GM12874 (cell line): ENCODE measurements around the gene SUOX.

Experiments
- CTCF ChIP-seq: IDR thresholded peaks from 2 replicates; pipeline ENCODE4 v1.5.1; 2011; ENCODE audit warnings: low read depth, mild to moderate bottlenecking, control low read depth, low read length, moderate library complexity; ENCODE audit not compliant: insufficient read depth

Gene SUOX

DNA sequence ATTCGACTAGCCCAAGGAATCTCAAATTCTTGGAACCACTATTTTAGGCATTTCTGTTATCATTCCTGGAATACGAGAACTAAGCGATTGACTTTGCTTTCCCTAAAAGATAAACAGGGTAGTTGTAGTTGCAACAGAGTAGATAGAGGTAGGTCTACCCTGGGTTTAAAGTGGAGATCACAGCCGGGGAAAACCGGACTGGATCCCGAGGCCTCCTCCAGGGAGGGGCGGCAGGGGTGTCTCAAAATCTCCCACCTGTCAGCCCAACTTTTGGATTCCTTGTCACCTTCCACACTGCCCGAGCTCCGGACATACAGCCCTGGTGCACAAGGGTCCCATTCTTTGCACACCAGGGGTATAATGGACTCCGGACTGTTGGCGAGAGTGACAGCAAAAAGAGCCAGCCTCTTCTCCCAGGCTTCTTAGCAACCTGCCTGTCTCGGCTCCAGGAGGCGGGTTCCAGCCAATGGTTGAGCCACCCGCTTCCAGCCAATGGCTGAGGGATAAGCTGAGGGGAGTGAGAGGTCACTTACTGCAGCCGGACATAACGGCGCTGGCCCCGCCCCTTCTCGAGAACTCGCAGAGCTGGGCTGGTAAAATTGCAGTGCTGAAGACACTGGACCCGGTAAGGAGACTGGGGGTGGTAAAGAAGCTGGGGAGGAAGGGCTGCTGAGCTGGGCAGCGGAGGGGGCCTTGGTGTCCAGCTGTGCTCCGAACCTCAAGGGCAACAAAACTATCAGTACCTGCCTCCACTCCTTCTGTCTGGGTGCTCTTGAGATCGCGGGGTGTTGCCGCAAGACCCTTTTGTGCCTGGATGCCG, at the start of gene SUOX:
Gene SUOX (plus strand): TSS at position 562 of the 820 bp plus-strand sequence. CDS start 4,946 bp downstream, outside the sequence.
- TF ChIP-seq CTCF, result no peak

DNA sequence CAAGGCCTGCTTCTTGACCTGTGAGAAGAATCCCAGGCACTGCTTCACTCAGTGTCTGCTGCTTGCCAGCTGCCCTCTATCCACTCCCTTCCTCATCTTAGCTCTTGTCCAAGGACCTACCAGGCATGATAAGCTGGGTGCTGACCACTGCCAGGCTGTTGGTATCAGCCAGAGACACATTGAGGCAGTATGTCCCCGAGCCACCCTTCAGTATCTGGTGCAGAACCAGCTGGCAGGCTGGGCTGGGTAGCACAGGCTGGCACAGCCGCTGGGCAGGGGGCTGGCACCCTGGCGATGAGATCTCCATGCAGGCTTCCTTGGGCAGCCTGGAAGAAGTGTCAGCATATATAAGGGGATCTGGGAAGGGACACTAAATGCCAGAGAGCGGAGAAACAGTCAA, 41.7 kb upstream of the SUOX start:
- TF ChIP-seq CTCF, result no peak

- peak; percentile 35 for TF ChIP-seq CTCF
Measured at GRCh38 chr12:55955800-55956508, 41.1 kb upstream of the SUOX start.

GRCh38 chr12:55957106-55957859, 39.8 kb upstream of the SUOX start:
- TF ChIP-seq CTCF, result no peak

DNA sequence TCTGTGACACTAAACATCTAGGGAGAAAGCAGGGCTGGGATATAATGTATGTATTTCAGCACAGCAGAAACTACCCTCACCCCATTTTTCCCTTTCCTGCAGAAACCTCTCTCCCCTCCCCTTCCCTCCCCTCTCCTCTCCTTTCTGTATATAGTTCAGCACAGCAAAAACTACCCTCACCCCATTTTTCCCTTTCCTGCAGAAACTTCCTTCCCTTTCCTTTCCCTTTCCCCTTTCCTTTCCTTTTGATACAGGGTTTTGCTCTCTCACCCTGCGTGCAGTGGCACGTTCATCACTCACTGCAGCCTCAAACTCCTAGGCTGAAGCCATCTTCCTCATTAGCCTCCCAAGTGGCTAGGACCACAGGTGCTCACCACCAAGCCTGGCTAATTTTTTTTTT, 33.3 kb upstream of the SUOX start:
- TF ChIP-seq CTCF, result no peak

- no peak for TF ChIP-seq CTCF
Measured at GRCh38 chr12:55965240-55965639, 31.8 kb upstream of the SUOX start.

DNA sequence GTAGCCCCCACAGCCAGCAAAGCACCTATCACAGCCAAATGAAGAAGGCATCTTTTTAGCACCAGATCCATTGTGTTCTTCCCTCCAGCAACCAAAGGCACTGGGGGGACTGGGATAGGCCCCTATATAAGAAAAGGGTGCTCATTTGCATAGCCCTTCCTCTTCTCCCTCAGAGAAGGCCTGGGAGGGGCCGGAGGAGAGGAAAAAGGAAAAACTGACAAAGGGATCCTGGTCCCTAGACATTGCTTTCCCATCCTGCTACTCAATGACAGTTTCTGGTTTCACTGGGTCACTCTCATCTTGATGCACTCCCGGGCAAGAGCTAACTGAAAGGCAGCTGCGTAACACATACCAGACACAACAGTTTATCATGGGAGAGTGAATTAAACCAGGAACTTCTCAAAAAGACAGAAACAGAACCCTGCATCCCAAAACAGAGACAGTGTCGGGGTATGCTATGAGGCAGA, 31.1 kb upstream of the SUOX start, which contains the start of gene PMEL:
Gene PMEL (minus strand): TSS at position 102 of the 467 bp plus-strand sequence. CDS start 31 bp downstream, at position 71.
- TF ChIP-seq CTCF, result no peak
